22Rv1 (cell line): ENCODE results near the gene KCNA2.

Experiments used
- ZFX ChIP-seq: fragments of 450-650 bp; IDR thresholded peaks from 2 replicates; pipeline ENCODE4 v1.6.1; 2017; ENCODE audit warnings: antibody characterized with exemption, borderline replicate concordance
- TF ChIP-seq, protein P1 (sequence below): fragments of 450-650 bp; IDR thresholded peaks from 2 replicates; pipeline ENCODE4 v1.5.1; 2017; ENCODE audit warnings: mild to moderate bottlenecking

DNA sequence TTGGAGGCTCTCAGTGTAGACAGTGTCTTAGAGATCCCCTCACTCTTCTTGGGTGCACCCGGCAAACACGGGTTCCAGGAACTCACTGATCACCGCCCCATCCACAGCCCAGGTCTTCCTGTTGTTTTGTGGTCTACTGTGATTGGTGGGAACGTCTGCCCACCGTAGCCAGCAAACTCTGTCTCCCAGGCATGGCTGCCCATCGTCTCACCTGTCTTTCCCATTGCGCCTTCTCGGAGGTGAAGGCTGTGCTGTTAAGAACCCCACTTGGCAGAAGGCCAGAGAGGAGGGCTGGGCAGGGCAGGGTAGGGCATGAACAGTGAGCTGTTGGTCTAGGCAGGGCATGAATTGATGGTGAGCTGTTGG, 14.1 kb upstream of the KCNA2 start:
- TF ChIP-seq, protein P1, sequence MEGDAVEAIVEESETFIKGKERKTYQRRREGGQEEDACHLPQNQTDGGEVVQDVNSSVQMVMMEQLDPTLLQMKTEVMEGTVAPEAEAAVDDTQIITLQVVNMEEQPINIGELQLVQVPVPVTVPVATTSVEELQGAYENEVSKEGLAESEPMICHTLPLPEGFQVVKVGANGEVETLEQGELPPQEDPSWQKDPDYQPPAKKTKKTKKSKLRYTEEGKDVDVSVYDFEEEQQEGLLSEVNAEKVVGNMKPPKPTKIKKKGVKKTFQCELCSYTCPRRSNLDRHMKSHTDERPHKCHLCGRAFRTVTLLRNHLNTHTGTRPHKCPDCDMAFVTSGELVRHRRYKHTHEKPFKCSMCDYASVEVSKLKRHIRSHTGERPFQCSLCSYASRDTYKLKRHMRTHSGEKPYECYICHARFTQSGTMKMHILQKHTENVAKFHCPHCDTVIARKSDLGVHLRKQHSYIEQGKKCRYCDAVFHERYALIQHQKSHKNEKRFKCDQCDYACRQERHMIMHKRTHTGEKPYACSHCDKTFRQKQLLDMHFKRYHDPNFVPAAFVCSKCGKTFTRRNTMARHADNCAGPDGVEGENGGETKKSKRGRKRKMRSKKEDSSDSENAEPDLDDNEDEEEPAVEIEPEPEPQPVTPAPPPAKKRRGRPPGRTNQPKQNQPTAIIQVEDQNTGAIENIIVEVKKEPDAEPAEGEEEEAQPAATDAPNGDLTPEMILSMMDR: no peak
- TF ChIP-seq ZFX: no peak
